B cell (primary cell): ENCODE data around the gene ZMIZ1. TPM values are rescaled to one million over a fixed set of nuclear protein-coding genes. Genes with fewer than 3 reads are reported as not detected.

Source experiments
- ATAC-seq: fragments of 200-7000 bp; cut with Tn5 transposase; one replicate; pipeline ENCODE4 v1.10.0; 2021; ENCODE audit warnings: low read depth, mild to moderate bottlenecking, moderate number of reproducible peaks, moderate library complexity
- CTCF ChIA-PET: fragments of 350-600 bp; sonication (Branson Sonifier 250); formaldehyde crosslinking; loops from one replicate; lab custom pipeline; 2021; ENCODE audit warnings: antibody characterized with exemption, inconsistent platforms; lab: Charles Lee
- POLR2A ChIA-PET: fragments of 350-600 bp; sonication (Branson Sonifier 250); formaldehyde crosslinking; loops from one replicate; lab custom pipeline; 2021; ENCODE audit warnings: antibody characterized with exemption; lab: Charles Lee
- DNase-seq: peaks from one replicate; pipeline ENCODE4 v3.0.0; 2013
- H2AFZ ChIP-seq: 2 replicates; pipeline ENCODE4 v1.6.1; 2012; ENCODE audit warnings: mild to moderate bottlenecking, low read depth, low read length; ENCODE audit not compliant: insufficient read depth, poor library complexity, severe bottlenecking
- H3K27ac ChIP-seq, 2 donors: 1 replicate in 1 of 2; 2 replicates in 1 of 2; pipeline ENCODE4 v1.5.1; 2012 to 2013; ENCODE audit warnings: low read length in 2 of 2, mild to moderate bottlenecking in 2 of 2, moderate library complexity in 1 of 2
- H3K27me3 ChIP-seq, 4 experiments: fragments of 200-600 bp in 1 of 4; sonication (generic) in 1 of 4; replicated peaks in 1 of 4; 1 replicate in 2 of 4; 2 replicates in 2 of 4; pipeline versions ENCODE4 v1.6.1 to v1.7.0; 2013 to 2016; ENCODE audit warnings: low read length in 3 of 4, mild to moderate bottlenecking in 2 of 4, mixed read lengths in 1 of 4, moderate library complexity in 1 of 4; ENCODE audit not compliant: insufficient read depth in 4 of 4, control insufficient read depth in 3 of 4; ENCODE audit errors: control extremely low read depth in 1 of 4
- H3K36me3 ChIP-seq, 2 experiments: replicated peaks in 1 of 2; 1 replicate in 1 of 2; 2 replicates in 1 of 2; pipeline versions ENCODE4 v1.6.1 to v1.7.1; 2013; ENCODE audit warnings: low read length in 1 of 2; ENCODE audit not compliant: insufficient read depth in 2 of 2, control insufficient read depth in 1 of 2; ENCODE audit errors: control extremely low read depth in 1 of 2, extremely low read depth in 1 of 2
- H3K4me1 ChIP-seq, 2 donors: fragments of 200-600 bp in 1 of 2; sonication (generic) in 1 of 2; 1 replicate in 1 of 2; 2 replicates in 1 of 2; pipeline versions ENCODE4 v1.5.1 to v1.6.1; 2013 to 2017; ENCODE audit warnings: low read length in 2 of 2; ENCODE audit not compliant: control insufficient read depth in 2 of 2, insufficient read depth in 2 of 2
- H3K4me2 ChIP-seq: replicated peaks from 2 replicates; pipeline ENCODE3; 2012; ENCODE audit warnings: mild to moderate bottlenecking, low read depth, low read length; ENCODE audit not compliant: poor library complexity, severe bottlenecking
- H3K4me3 ChIP-seq, 5 experiments: fragments of 200-600 bp in 1 of 5; sonication (generic) in 1 of 5; 1 replicate in 3 of 5; 2 replicates in 2 of 5; pipeline versions ENCODE4 v1.5.1 to v1.7.0; 2011 to 2016; ENCODE audit warnings: low read length in 4 of 5, mild to moderate bottlenecking in 4 of 5, low read depth in 2 of 5, control low read depth in 1 of 5, moderate library complexity in 1 of 5; ENCODE audit not compliant: insufficient read depth in 1 of 5; ENCODE audit errors: control extremely low read depth in 1 of 5, extremely low read depth in 1 of 5
- H3K79me2 ChIP-seq: fragments of 200-600 bp; sonication (generic); one replicate; pipeline ENCODE4 v1.6.0; 2016; ENCODE audit warnings: low read length; ENCODE audit not compliant: control insufficient read depth, insufficient read depth
- H3K9ac ChIP-seq: fragments of 200-600 bp; sonication (generic); 2 replicates; pipeline ENCODE4 v1.6.1; 2017; ENCODE audit warnings: mild to moderate bottlenecking, low read length, moderate library complexity
- H3K9me3 ChIP-seq, 3 donors: one replicate each; pipeline versions ENCODE4 v1.6.1 to v1.7.1; 2013; ENCODE audit warnings: low read length in 2 of 3; ENCODE audit not compliant: control insufficient read depth in 2 of 3, insufficient read depth in 1 of 3; ENCODE audit errors: control extremely low read depth in 1 of 3
- H4K20me1 ChIP-seq: 2 replicates; pipeline ENCODE4 v1.6.0; 2012; ENCODE audit warnings: mild to moderate bottlenecking, low read length; ENCODE audit not compliant: insufficient read depth, control insufficient read depth, poor library complexity, severe bottlenecking
- H3K27ac Mint-ChIP-seq: one replicate; pipeline ENCODE4 v1.8.0; 2021; ENCODE audit warnings: mixed read lengths
- H3K27me3 Mint-ChIP-seq: one replicate; pipeline ENCODE4 v1.8.0; 2021; ENCODE audit warnings: mixed read lengths
- H3K4me1 Mint-ChIP-seq: one replicate; pipeline ENCODE4 v1.8.0; 2021; ENCODE audit warnings: mixed read lengths
- H3K4me3 Mint-ChIP-seq: one replicate; pipeline ENCODE4 v1.8.0; 2021; ENCODE audit warnings: mixed read lengths
- H3K9me3 Mint-ChIP-seq: one replicate; pipeline ENCODE4 v1.8.0; 2022; ENCODE audit warnings: mixed read lengths; ENCODE audit not compliant: insufficient read depth
- CTCF ChIP-seq: fragments of 200-600 bp; IDR thresholded peaks from one replicate; pipeline ENCODE4 v1.8.0; 2022; ENCODE audit warnings: antibody characterized with exemption, mild to moderate bottlenecking
- EZH2 ChIP-seq: IDR thresholded peaks from 2 replicates; pipeline ENCODE4 v1.6.1; 2012; ENCODE audit warnings: borderline replicate concordance, low read depth, mild to moderate bottlenecking, moderate library complexity, low read length; ENCODE audit not compliant: insufficient read depth, poor library complexity, severe bottlenecking
- WGBS: methylation state at CpG from one replicate; pipeline ENCODE4 v1.1.5; 2013; ENCODE audit warnings: missing lambda C conversion rate; ENCODE audit not compliant: insufficient coverage; 5-methylcytosine and 5-hydroxymethylcytosine counted together
- intact Hi-C: fragments of 100-400 bp; cut with micrococcal nuclease; formaldehyde crosslinking; loops from one replicate; pipeline ENCODE4 v1.10.0; 2022
- polyA plus RNA-seq: library from polyadenylated mRNA; depleted of rRNA; stranded (reverse); fragments of >200 nt; gene quantifications from 2 replicates; pipeline ENCODE4 v1.2.3, GENCODE V29; 2012
- total RNA-seq, 2 donors: library from RNA; stranded (reverse); fragments of 120-200 nt in 1 of 2; gene quantifications; 1 replicate in 1 of 2; 2 replicates in 1 of 2; pipeline versions ENCODE4 v1.2.3 to v1.2.4, GENCODE V29; 2013 to 2022

Gene ZMIZ1
- total and polyA plus RNA-seq, 2 donors (not counting 1 experiment from before 2014, with no cell fraction given) = 14.3 to 64.9 TPM

- Histone ChIP-seq H3K79me2 (no peaks in the 10 kb centered on the region), H3K27ac (no peak overlapping the region), H4K20me1 (no peaks in the 10 kb centered on the region), H3K4me2 (no peak overlapping the region), H3K9me3 (no peaks in the 10 kb centered on the region), H3K4me3 (no peak overlapping the region), H3K9ac (no peak overlapping the region), H3K4me1 (peaks cover 0 to 7% of the 10 kb centered on the region in 2 donors), H2AFZ (no peak overlapping the region), H3K27me3 (peaks cover 0 to 8% (median 0%) of the 10 kb centered on the region in 4 experiments), H3K36me3 (no peaks in the 10 kb centered on the region)
- ChIA-PET CTCF (no interaction called here), POLR2A (no interaction called here)
- H3K27me3 Mint-ChIP-seq = peaks cover 25% of the 10 kb centered on the region
- ATAC-seq (no peak), DNase-seq (no peak)
- peaks cover 6% of the 10 kb centered on the region for H3K4me1 Mint-ChIP-seq
- TF ChIP-seq EZH2 = no peak
- no peak for TF ChIP-seq CTCF
- WGBS = 78% methylated on average over 6 of the region's 11 CpGs
- intact Hi-C loops = no loop called here
- H3K27ac Mint-ChIP-seq = no peak overlapping the region
- no peak overlapping the region for H3K4me3 Mint-ChIP-seq
- no peaks in the 10 kb centered on the region for H3K9me3 Mint-ChIP-seq
Measured at GRCh38 chr10:79026341-79026761, 42.4 kb upstream of the ZMIZ1 start.

- Mint-ChIP-seq H3K27ac (no peak overlapping the region), H3K27me3 (peaks cover 29% of the 10 kb centered on the region), H3K4me3 (no peak overlapping the region), H3K4me1 (peaks cover 6% of the 10 kb centered on the region), H3K9me3 (no peaks in the 10 kb centered on the region)
- no peak overlapping the region for H3K27ac ChIP-seq
- no peak overlapping the region for H3K4me3 ChIP-seq
- peaks cover 0 to 8% (median 0%) of the 10 kb centered on the region in 4 experiments for H3K27me3 ChIP-seq
- ATAC-seq (no peak), DNase-seq (no peak)
- H3K9ac ChIP-seq = no peak overlapping the region
- ChIA-PET POLR2A (no interaction called here), CTCF (no interaction called here)
- H3K9me3 ChIP-seq = no peaks in the 10 kb centered on the region
- no peak overlapping the region for H2AFZ ChIP-seq
- H3K79me2 ChIP-seq = no peaks in the 10 kb centered on the region
- intact Hi-C loops = no loop called here
- H3K4me2 ChIP-seq = no peak overlapping the region
- H3K4me1 ChIP-seq = peaks cover 0 to 7% of the 10 kb centered on the region in 2 donors
- WGBS = 94% methylated on average over 3 of the region's 3 CpGs
- no peaks in the 10 kb centered on the region for H4K20me1 ChIP-seq
- no peaks in the 10 kb centered on the region for H3K36me3 ChIP-seq
- TF ChIP-seq CTCF = no peak
- TF ChIP-seq EZH2 = no peak
Measured at GRCh38 chr10:79026806-79027146, 42.0 kb upstream of the ZMIZ1 start.
